Transverse colon (tissue), 3 donors: ENCODE results near the gene LRP2BP.

Experiments
- CTCF ChIP-seq, 5 experiments: fragments of 200-600 bp in 3 of 5; fragments of 450-650 bp in 2 of 5; sonication (generic) in 3 of 5; IDR thresholded peaks; 1 replicate in 2 of 5; 2 replicates in 3 of 5; pipeline ENCODE4 v1.5.1; 2016 to 2017; ENCODE audit warnings: antibody characterized with exemption in 5 of 5, inconsistent platforms in 3 of 5, mild to moderate bottlenecking in 2 of 5, moderate library complexity in 1 of 5
- POLR2A ChIP-seq: fragments of 450-650 bp; IDR thresholded peaks from one replicate; pipeline ENCODE4 v1.6.1; 2016; ENCODE audit warnings: antibody characterized with exemption, mild to moderate bottlenecking, moderate library complexity

GRCh38 chr4:185396724-185397385 lies 1.1 kb upstream of the LRP2BP start, which contains the start of gene ANKRD37:
- peak in 2 of 5 experiments; percentile 47 to 51 for TF ChIP-seq CTCF (IDR thresholded peaks at IDR 0.05)
- peak; percentile 95 for TF ChIP-seq POLR2A
